Activated CD8-positive, alpha-beta memory T cell treated with anti-CD3 and anti-CD28 coated beads for 36 hours (primary cell): ENCODE measurements around the gene ZNF664. TPM values are rescaled to one million over a fixed set of nuclear protein-coding genes. Genes with fewer than 3 reads are reported as not detected.

ENCODE experiments used
- CTCF ChIA-PET: fragments of 350-600 bp; sonication (Branson Sonifier 250); formaldehyde crosslinking; loops from one replicate; lab custom pipeline; 2021; ENCODE audit warnings: antibody characterized with exemption; lab: Charles Lee
- POLR2A ChIA-PET: fragments of 350-600 bp; sonication (Branson Sonifier 250); formaldehyde crosslinking; loops from one replicate; lab custom pipeline; 2021; ENCODE audit warnings: antibody characterized with exemption; lab: Charles Lee
- total RNA-seq, 2 experiments: library from RNA; stranded (reverse); gene quantifications; one replicate each; pipeline ENCODE4 v1.2.3, GENCODE V29; 2021

Gene ZNF664
- total RNA-seq: 10 to 100 TPM; 74.6 to 75.6 TPM

DNA sequence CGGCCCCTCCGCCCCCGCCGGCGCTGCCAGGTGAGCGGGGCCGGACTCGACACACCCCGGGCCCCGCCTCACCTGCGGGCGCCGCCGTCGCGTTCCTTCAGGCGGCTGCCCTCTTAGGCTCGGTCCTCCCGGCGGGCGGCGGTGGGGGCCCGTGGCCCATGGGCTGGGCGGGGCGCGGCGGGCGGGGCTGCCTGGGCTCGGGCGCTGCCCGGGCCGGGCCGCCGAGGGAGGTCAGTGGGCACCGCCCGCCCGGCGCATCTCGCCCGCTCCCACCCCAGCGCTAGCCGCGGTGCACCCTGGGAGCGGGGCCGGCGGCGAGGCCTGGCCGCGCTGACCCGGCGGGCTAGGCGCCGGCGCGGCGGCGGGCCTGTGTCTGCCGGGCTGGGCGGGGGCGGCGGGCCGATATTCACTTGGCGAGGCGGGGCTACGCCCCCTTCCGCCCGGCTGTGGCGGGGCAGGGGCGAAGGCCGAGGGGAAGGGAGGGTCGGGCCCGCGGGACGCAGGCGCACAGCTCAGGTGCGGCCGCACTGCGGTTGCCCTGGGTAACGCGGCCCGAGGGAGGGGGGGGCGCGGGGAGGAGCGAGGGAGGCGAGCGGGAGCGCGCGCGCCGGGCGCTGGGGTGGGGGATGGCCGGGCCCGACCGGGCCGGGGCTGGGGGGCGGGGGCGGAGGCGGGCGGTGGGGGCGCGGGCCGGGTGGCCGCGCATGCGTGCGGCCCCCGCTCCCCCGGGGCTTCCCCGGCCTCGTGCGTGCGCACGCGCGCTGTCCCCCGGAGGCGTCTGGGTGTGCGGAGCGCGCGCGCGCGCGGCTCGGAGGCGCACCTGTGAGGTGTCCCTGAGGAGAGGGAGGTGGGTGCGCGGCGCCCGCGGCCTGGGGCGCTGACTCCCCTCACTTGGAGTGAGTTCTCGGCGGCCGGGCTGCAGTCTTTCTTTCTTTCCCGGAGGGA, at the start of gene ZNF664, which contains the start of gene CCDC92:
Gene ZNF664 (plus strand): TSS at position 759 of the 945 bp plus-strand sequence. CDS start 38,930 bp downstream, outside the sequence.
Gene CCDC92 (minus strand): TSS at position 375 of the 945 bp plus-strand sequence. CDS start 28,526 bp downstream, outside the sequence.
- ChIA-PET CTCF (interaction anchor here (0.7 kb wide), 1 partner anchor 67 kb away, joined by 3 read pairs; no protein-coding TSS in a partner anchor), POLR2A (no interaction called here)

DNA sequence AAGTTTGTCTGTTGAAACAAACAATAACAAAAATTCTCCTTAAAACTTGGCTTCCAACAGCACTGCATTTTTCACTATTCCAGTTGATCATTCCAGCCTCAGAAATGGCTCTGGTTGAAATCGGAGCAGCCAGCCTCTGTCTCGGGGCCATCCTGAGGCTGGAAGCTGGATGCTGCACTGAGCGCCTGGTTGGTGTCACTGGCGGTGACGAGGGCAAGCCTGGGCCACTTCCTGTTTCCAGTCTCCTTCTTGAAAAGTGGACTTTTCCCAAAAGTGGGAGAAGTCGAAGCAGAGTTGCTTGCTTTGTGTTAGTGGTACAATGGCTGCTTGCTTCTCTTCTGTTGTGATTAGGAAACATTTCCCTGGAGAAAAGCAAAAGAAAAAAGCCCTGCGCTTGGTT, 49.1 kb upstream of the ZNF664 start:
- CTCF ChIA-PET: no interaction called here
- POLR2A ChIA-PET: no interaction called here

DNA sequence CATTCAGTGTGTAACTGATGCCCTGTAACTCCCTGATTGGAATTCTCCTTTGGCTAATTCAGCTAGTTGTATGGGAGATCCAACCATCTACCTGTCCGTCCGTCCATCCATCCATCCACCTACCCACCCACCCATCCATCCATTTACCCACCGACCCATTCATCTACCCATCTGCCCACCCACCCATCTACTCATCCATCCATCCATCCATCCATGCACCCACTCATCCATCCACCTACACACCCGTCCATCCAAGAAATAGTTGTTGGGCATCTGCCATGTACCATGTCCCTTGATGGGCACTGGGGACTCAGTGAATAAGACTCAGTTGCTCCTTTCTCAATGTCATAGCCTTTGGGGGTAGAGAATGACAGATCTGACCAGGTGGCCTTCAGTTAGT, 48.5 kb upstream of the ZNF664 start:
- ChIA-PET CTCF (interaction anchor here (0.6 kb wide), 1 partner anchor 1048 kb away, joined by 3 read pairs; no protein-coding TSS in a partner anchor), POLR2A (no interaction called here)

DNA sequence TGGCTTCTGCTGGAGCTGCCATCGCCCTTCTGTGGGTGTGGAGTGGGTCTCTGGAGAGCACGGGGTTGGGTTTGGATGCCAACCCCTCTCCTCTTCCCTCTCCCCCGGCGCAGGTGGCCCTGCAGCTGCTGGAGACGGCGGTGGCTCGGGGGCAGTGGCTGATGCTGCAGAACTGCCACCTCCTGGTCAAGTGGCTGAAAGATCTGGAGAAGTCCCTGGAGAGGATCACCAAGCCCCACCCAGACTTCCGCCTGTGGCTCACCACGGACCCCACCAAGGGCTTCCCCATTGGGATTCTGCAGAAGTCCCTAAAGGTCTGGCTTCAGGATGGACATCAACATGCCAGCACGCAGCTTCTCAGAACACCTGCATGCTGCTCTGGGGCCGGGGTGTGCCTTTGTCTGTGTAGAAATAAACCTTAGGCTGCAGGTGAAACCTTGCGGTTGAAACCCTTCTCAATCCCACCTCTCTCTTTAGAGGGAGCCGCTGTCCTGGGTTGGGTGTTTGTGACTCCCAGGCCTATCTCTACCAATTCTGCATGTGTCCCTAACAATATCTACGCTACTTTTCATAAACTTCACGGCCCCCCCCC, 44.6 kb upstream of the ZNF664 start:
- ChIA-PET CTCF (interaction anchor here (1.5 kb wide), 1 partner anchor 23 kb away, joined by 4 read pairs; no protein-coding TSS in a partner anchor), POLR2A (no interaction called here)

DNA sequence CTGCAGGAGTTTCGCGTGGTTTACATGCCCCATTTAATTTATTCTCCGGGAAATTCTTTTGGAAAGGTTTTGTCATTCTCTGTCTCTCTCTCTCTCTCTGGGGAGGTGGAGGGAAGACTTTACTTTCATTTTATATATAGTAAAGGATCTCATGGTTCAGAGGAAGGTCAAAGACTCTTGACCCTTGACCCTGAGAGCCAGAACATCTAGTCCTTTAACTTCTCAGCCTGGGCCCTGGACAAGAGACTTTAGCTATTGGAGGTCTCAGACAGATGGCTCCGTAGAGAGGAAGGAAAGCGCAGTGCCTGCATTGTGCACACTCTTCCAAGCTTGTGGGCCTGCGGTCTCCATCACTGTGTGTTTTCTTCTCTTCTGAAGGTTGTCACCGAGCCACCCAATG, 44.1 kb upstream of the ZNF664 start:
- CTCF ChIA-PET: interaction anchor here (1.5 kb wide), 1 partner anchor 23 kb away, joined by 4 read pairs; no protein-coding TSS in a partner anchor
- POLR2A ChIA-PET: no interaction called here

DNA sequence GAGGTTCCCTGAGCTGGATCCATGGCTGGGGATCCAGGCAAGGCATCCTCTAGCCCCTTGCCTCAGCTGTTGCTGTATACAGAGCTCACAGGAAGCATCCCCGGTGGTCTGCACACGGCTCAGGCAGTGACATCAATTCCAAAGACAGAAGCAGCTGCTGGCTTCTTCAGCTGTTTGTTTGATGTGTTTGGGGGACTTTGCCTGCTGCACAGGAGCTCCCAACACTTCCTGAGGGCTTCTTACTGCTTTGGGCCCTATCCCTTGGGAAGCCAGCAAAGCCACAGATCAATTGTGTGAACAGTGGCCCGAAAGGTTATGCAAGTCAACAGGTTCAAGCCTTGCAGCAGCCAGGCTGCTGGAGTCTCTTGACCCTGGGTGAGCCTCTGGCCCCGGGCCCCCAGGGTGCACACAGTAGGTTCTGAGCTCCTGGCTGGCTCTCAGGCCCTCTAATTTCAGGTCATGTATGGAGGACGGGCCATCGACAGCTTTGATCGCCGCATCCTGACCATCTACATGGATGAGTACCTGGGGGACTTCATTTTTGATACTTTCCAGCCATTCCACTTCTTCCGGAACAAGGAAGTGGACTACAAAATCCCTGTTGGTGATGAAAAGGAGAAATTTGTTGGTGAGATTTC, 43.0 kb upstream of the ZNF664 start:
- POLR2A ChIA-PET: no interaction called here
- CTCF ChIA-PET: interaction anchor here (1.0 kb wide), 1 partner anchor 76 kb away, joined by 3 read pairs; no protein-coding TSS in a partner anchor

DNA sequence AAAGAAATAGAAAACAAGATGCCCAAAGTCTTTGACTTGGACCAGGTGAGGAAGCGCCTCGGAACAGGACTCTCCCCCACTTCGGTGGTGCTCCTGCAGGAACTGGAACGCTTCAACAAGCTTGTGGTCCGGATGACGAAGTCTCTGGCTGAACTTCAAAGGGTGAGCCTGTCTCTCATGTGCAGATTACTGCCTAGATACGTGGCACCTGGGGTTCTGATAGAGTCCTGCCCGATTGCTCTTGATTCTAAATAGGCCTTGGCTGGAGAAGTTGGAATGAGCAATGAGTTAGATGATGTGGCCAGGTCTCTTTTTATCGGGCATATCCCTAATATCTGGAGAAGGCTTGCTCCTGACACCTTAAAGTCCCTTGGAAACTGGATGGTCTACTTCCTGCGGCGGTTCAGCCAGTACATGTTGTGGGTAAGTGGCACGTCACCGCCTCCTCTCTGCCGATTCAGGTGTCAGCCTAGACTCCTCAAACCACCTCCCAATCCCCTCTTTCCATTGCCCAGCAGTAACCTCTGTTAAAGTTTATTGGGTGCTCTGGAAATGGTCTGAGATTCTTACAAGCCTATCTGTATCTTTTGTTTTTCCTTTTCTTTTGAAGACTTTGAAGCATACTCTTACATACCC, 41.2 kb upstream of the ZNF664 start:
- ChIA-PET CTCF (no interaction called here), POLR2A (no interaction called here)

DNA sequence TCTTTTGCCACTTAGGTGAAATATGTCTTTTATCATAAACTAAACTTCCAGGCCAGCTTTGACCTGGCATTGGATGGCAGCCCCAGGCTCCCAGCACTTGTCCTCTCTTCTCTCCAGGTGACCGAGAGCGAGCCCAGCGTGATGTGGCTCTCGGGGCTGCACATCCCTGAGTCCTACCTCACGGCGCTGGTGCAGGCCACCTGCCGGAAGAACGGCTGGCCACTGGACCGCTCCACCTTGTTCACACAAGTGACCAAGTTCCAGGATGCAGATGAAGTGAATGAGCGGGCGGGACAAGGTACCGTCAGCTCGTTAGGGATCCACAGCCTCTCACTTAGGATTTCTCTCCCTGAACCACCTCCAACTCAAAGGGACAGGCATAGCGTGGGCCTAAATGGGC, 39.8 kb upstream of the ZNF664 start:
- ChIA-PET CTCF (no interaction called here), POLR2A (no interaction called here)

DNA sequence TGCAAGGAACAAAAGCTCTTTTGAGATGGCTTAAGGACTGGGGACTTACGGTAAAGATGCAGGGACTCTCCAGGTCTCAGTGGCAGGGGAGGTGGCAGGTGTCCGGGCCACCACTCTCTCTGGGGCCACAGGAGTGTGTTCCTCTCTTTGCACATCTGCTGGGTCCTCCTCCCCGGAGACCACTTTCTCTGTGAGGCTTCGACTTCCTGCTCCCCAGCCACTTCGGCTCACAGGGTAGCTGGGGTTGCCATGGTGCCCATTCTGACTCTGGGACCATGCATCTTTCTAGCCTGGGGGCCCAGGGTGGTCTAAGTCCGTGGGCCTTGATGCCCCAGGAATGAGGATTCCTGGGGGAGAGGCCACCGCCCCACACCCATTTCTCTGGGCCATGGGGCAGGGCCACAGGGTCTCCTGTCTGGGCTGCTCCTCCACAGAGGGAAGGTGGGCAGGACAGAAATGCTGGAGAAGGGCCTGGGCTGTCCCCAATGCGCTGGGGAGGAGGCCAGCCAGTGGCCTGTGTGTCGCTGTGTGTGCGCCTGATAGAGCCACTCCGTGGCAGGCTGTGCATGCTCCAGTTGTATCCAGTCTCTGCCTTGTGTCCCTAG, 38.9 kb upstream of the ZNF664 start:
- CTCF ChIA-PET: no interaction called here
- POLR2A ChIA-PET: interaction anchor here (0.7 kb wide), 1 partner anchor 68 kb away, joined by 3 read pairs; no protein-coding TSS in a partner anchor

DNA sequence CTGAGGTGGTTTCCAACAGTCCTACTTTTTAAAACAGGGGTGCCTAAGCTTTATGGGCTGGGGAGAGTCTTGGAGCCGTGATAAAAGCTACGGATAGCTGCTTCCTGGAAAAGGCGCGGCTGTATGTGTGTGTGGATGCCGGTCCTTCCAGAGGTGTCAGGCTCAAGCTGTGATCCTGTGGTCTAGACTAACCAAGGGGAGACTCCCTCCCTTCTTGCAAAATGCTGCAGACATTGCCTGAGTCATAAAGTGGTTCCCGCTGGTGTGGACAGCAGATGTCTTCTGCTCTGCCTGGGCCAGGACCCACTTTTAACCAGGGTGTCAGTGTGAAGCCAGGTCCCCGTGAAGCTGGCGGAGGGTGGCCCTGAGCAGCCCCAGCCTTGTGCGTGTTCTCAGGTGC, 38.2 kb upstream of the ZNF664 start:
- POLR2A ChIA-PET: no interaction called here
- CTCF ChIA-PET: no interaction called here

DNA sequence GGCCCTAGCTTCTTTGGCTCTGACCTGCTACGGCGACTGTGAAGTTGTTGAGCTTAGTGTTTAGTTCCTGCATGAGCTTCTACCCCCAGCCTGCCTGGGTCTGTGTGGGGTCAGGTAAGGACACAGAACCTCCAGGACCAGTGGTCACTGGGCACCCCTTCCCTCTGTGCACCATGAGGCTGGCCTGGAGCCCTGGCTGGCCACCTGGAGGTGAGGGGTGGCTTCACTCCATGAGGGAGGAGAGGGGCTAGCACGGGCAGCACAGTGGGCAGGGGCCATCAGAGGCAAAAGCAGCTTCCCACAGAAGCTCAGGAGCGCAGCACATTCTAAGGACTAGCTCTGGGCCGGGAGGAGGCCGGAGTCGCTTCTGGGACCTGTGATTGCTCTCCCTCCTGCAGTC, 37.1 kb upstream of the ZNF664 start:
- POLR2A ChIA-PET: no interaction called here
- CTCF ChIA-PET: no interaction called here

DNA sequence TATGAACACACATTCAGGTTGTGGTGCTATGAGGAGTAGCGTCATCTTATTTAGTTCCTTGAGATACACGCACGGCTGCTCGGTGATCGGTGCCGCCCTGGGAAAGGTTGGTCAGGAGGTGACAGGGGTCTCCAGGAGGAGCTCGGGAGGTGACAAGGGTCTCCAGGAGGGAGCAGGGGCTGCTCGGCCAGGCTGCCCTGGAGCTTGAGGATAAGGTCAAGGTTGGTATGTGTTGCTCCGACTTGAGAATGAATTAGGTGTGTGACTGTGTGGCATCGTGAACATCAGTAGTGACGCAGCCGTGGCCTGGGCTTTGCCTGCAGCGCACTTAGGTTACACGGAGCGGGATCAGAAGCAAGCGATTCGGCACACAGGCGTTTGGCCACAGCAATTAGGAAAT, 36.5 kb upstream of the ZNF664 start:
- POLR2A ChIA-PET: no interaction called here
- CTCF ChIA-PET: no interaction called here

DNA sequence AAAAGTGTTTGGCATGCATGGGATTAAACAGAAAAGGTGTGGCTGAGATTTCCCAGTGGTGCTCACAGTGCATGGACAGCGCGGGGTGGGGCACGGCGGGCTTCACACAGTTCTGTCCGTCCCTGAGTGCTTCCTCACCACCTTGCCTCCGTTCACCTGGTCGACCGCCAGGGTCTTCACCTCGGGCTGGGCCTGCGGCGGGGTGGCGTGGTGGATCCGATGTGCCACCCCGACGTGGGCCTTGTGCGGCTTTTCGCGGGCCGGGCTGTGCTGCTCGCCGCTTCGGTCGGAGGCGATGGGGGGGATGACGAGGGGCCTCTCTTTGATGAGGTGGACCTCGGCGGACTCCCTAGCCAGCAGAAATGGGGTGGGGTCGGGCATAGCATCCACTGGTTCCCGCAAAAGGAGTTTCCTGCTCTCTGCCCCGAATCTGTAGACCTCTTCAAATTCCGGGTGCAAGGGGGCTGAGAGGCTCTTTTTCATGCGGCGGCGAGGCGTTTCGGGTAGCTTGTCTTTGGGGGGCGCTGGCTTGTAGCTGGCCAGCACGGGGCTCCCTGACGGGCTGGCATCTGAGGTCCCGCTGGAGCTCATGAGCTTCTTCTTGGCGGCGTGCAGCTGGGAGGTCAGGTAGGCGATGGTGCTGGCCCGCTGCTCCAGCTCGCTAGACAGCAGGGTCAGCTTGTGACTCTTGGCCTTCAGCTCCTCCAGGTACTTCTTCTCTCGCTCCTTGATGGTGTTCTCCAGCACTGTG, 35.9 kb upstream of the ZNF664 start:
- ChIA-PET CTCF (no interaction called here), POLR2A (interaction anchor here (1.0 kb wide), 1 partner anchor 27 kb away, joined by 3 read pairs; no protein-coding TSS in a partner anchor)

DNA sequence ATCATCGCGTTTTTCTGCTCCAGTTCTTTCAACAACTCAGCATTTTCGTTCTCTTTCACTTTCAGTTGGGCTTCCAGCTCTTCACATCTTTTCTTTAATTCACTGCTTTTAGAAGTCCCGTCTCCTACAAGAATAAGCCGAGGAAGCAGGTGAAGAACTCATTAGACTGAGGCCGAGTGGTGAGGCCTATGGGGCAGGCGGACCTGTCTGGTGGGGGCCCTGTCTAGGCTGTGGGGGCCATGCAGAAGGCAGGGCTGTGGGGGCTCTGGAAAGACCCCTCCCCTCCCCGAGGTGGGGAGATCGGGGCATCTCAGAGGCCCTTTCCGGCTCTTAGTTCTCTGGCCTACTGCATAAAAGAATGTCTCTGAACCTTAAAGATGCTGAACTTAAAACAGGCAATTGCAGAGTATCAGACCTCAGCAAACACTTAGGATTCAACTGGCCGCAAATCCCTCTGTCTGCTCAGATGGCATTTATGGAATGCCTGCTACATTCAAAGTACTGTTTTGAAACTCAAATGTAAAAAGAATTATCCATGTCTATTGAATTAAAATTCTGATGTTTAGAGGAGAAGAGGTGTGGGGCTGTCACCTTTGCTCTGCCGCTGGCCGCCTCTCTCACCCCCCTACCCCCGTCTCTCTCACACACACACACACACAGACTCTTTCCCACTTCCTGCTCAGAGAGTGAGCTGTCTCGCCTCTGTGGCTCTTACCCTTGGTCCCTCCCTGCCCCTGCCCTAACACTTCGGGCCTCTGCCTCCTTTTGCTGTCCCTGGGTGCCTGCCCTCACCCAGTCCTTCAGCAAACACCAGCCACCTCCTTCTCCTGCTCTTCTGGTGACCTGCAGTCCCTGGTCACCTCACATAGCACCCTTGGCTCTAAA, 35.1 kb upstream of the ZNF664 start:
- CTCF ChIA-PET: no interaction called here
- POLR2A ChIA-PET: interaction anchor here (1.0 kb wide), 1 partner anchor 26 kb away, joined by 3 read pairs; no protein-coding TSS in a partner anchor

DNA sequence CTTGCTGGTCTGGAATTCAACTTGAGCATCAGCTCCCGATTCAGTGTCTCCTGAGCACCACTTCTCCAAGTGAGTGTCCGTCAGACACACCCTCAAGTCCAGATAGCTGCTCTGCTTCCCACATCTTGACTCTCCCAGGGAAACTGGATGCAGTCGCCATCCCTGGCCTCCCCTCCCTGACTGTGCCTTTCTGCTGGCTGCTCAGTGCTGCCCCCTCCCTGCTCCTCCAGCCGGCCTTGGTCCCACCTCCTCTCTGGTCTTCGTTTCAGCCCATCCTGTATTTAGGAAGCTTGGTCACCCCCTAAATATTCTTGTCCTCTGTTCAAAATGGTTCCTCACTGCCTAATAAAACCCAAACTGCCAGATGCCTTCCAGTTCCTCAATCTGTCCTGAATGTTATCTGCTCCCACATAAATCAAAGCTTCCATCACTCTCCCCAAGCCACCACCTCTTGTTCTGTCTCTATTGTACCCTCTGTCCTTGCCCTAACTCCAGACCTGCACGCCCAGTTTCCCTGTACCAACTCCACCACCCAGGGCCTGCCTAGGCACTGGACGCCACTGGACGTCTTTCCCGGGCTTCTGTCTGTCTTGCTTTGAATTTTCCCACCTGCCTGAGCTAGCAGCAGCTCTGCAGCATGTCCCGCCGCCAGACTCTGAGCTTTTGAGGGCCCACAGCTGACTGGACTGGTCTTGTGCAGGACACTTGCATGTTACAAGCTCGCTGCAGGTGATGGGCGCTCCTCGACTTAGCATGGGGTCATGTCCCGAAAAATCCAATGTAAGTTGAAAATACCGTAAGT, 34.1 kb upstream of the ZNF664 start:
- CTCF ChIA-PET: interaction anchor here (1.1 to 1.4 kb wide), 2 partner anchors 23 to 34 kb away, joined by 3 to 5 read pairs; no protein-coding TSS in a partner anchor
- POLR2A ChIA-PET: interaction anchor here (0.5 kb wide), 1 partner anchor 461 kb away, joined by 7 read pairs; no protein-coding TSS in a partner anchor
